BLaER1 (cell line): ENCODE data around the gene FNDC1.

ENCODE experiments used
- H3K27ac ChIP-seq: shearing (Covaris generic); formaldehyde crosslinking; 2 replicates; pipeline ENCODE4 v1.8.1; 2022
- H3K27me3 ChIP-seq: shearing (Covaris generic); formaldehyde crosslinking; 2 replicates; pipeline ENCODE4 v1.8.1; 2022
- H3K36me3 ChIP-seq: shearing (Covaris generic); formaldehyde crosslinking; 2 replicates; pipeline ENCODE4 v1.8.1; 2022
- H3K4me1 ChIP-seq: shearing (Covaris generic); formaldehyde crosslinking; 2 replicates; pipeline ENCODE4 v1.8.1; 2022
- H3K4me2 ChIP-seq: shearing (Covaris generic); formaldehyde crosslinking; 2 replicates; pipeline ENCODE4 v1.8.1; 2022
- H3K4me3 ChIP-seq: shearing (Covaris generic); formaldehyde crosslinking; 2 replicates; pipeline ENCODE4 v1.8.1; 2022
- H3K9ac ChIP-seq: shearing (Covaris generic); formaldehyde crosslinking; 2 replicates; pipeline ENCODE4 v1.8.1; 2022
- H3K9me3 ChIP-seq: shearing (Covaris generic); formaldehyde crosslinking; 2 replicates; pipeline ENCODE4 v1.8.1; 2022
- H4K20me1 ChIP-seq: shearing (Covaris generic); formaldehyde crosslinking; 2 replicates; pipeline ENCODE4 v1.8.1; 2022
- Cebpa-rat ChIP-seq: shearing (Covaris generic); IDR thresholded peaks from 2 replicates; pipeline ENCODE4 v1.8.1; 2022

FNDC1 gene

GRCh38 chr6:159302594-159302992 is 133.4 kb downstream of the FNDC1 start:
- H3K4me1 ChIP-seq, result no peaks in the 10 kb centered on the region
- TF ChIP-seq Cebpa-rat, result no peak

GRCh38 chr6:159303159-159303558 is 134.0 kb downstream of the FNDC1 start:
- Histone ChIP-seq H3K36me3 (no peaks in the 10 kb centered on the region), H4K20me1 (no peaks in the 10 kb centered on the region), H3K9ac (no peak overlapping the region), H3K4me2 (no peak overlapping the region), H3K27ac (no peak overlapping the region), H3K27me3 (no peaks in the 10 kb centered on the region), H3K9me3 (no peaks in the 10 kb centered on the region), H3K4me3 (no peak overlapping the region), H3K4me1 (no peaks in the 10 kb centered on the region)
- no peak for TF ChIP-seq Cebpa-rat

More at GRCh38 chr6:159302594-159302992, 133.4 kb downstream of the FNDC1 start:
- Histone ChIP-seq H3K27ac (no peak overlapping the region), H3K4me3 (no peak overlapping the region), H3K9me3 (no peaks in the 10 kb centered on the region), H3K36me3 (no peaks in the 10 kb centered on the region), H3K27me3 (no peaks in the 10 kb centered on the region), H4K20me1 (no peaks in the 10 kb centered on the region), H3K4me2 (no peak overlapping the region), H3K9ac (no peak overlapping the region)

GRCh38 chr6:159303784-159304183 is 134.6 kb downstream of the FNDC1 start:
- H3K27me3 ChIP-seq, result no peaks in the 10 kb centered on the region
- H3K9ac ChIP-seq, result no peak overlapping the region
- H3K4me3 ChIP-seq, result no peak overlapping the region
- no peaks in the 10 kb centered on the region for H3K4me1 ChIP-seq
- no peak overlapping the region for H3K27ac ChIP-seq
- TF ChIP-seq Cebpa-rat, result no peak
- H3K4me2 ChIP-seq, result no peak overlapping the region
- no peaks in the 10 kb centered on the region for H4K20me1 ChIP-seq
- no peaks in the 10 kb centered on the region for H3K36me3 ChIP-seq
- no peaks in the 10 kb centered on the region for H3K9me3 ChIP-seq

GRCh38 chr6:159304641-159305040 is 135.4 kb downstream of the FNDC1 start:
- Histone ChIP-seq H3K9me3 (no peaks in the 10 kb centered on the region), H3K9ac (no peak overlapping the region), H3K36me3 (no peaks in the 10 kb centered on the region), H3K27me3 (no peaks in the 10 kb centered on the region), H3K27ac (no peak overlapping the region), H3K4me3 (no peak overlapping the region), H4K20me1 (no peaks in the 10 kb centered on the region), H3K4me1 (no peaks in the 10 kb centered on the region), H3K4me2 (no peak overlapping the region)
- TF ChIP-seq Cebpa-rat, result no peak

- Histone ChIP-seq H4K20me1 (no peaks in the 10 kb centered on the region), H3K9me3 (peaks cover 4% of the 10 kb centered on the region; the same call in 1 of the 2 replicates), H3K9ac (no peak overlapping the region), H3K27me3 (no peaks in the 10 kb centered on the region), H3K36me3 (no peaks in the 10 kb centered on the region), H3K4me2 (no peak overlapping the region), H3K4me1 (no peaks in the 10 kb centered on the region), H3K27ac (no peak overlapping the region), H3K4me3 (no peak overlapping the region)
- TF ChIP-seq Cebpa-rat, result no peak
These were observed 136.0 kb downstream of the FNDC1 start for GRCh38 chr6:159305159-159305558.

- Histone ChIP-seq H3K4me3 (no peak overlapping the region), H3K27me3 (no peaks in the 10 kb centered on the region), H3K4me1 (no peaks in the 10 kb centered on the region), H3K27ac (no peak overlapping the region), H3K4me2 (no peak overlapping the region), H3K9me3 (peaks cover 8% of the 10 kb centered on the region; the same call in 1 of the 2 replicates), H3K36me3 (no peaks in the 10 kb centered on the region), H3K9ac (no peak overlapping the region), H4K20me1 (no peaks in the 10 kb centered on the region)
- no peak for TF ChIP-seq Cebpa-rat
These were observed 136.8 kb downstream of the FNDC1 start for GRCh38 chr6:159305804-159306537.

GRCh38 chr6:159307246-159307790 is 138.1 kb downstream of the FNDC1 start:
- H3K4me2 ChIP-seq, result no peak overlapping the region
- no peak overlapping the region for H3K27ac ChIP-seq
- no peak overlapping the region for H3K4me3 ChIP-seq
- no peaks in the 10 kb centered on the region for H3K36me3 ChIP-seq
- peaks cover 8% of the 10 kb centered on the region; the same call in 1 of the 2 replicates for H3K9me3 ChIP-seq
- H3K9ac ChIP-seq, result no peak overlapping the region
- H3K27me3 ChIP-seq, result no peaks in the 10 kb centered on the region
- no peaks in the 10 kb centered on the region for H3K4me1 ChIP-seq
- no peak for TF ChIP-seq Cebpa-rat
- no peaks in the 10 kb centered on the region for H4K20me1 ChIP-seq

- Histone ChIP-seq H3K9ac (no peak overlapping the region), H4K20me1 (no peaks in the 10 kb centered on the region), H3K4me3 (no peak overlapping the region), H3K4me2 (no peak overlapping the region), H3K36me3 (no peaks in the 10 kb centered on the region), H3K27ac (no peak overlapping the region), H3K9me3 (peaks cover 8% of the 10 kb centered on the region; the same call in 1 of the 2 replicates), H3K27me3 (no peaks in the 10 kb centered on the region), H3K4me1 (no peaks in the 10 kb centered on the region)
- no peak for TF ChIP-seq Cebpa-rat
These were observed 139.0 kb downstream of the FNDC1 start for GRCh38 chr6:159308198-159308597.

GRCh38 chr6:159309723-159310122 is 140.5 kb downstream of the FNDC1 start:
- H4K20me1 ChIP-seq, result no peaks in the 10 kb centered on the region
- no peak overlapping the region for H3K9ac ChIP-seq
- no peaks in the 10 kb centered on the region for H3K4me1 ChIP-seq
- H3K27ac ChIP-seq, result no peak overlapping the region
- TF ChIP-seq Cebpa-rat, result no peak
- no peak overlapping the region for H3K4me2 ChIP-seq
- no peaks in the 10 kb centered on the region for H3K36me3 ChIP-seq
- H3K4me3 ChIP-seq, result no peak overlapping the region
- H3K27me3 ChIP-seq, result no peaks in the 10 kb centered on the region
- peaks cover 8% of the 10 kb centered on the region; the same call in 1 of the 2 replicates for H3K9me3 ChIP-seq

GRCh38 chr6:159311618-159312017 is 142.4 kb downstream of the FNDC1 start:
- no peak for TF ChIP-seq Cebpa-rat
- Histone ChIP-seq H4K20me1 (no peaks in the 10 kb centered on the region), H3K27ac (no peak overlapping the region), H3K9ac (no peak overlapping the region), H3K4me3 (no peak overlapping the region), H3K4me1 (no peaks in the 10 kb centered on the region), H3K9me3 (peaks cover 8% of the 10 kb centered on the region; the same call in 1 of the 2 replicates), H3K27me3 (no peaks in the 10 kb centered on the region), H3K4me2 (no peak overlapping the region), H3K36me3 (no peaks in the 10 kb centered on the region)
